Naive B cell (primary cell): ENCODE results near the gene GRIN1. TPM values are rescaled to one million over a fixed set of nuclear protein-coding genes. Genes with fewer than 3 reads are reported as not detected.

Source experiments
- ATAC-seq, 2 donors: fragments of 150-1000 bp; cut with Tn5 transposase; 2 replicates each; pipeline ENCODE4 v1.10.0; 2021; ENCODE audit warnings: low read depth in 2 of 2, mild to moderate bottlenecking in 2 of 2, moderate library complexity in 2 of 2
- DNase-seq: peaks from one replicate; pipeline ENCODE4 v3.0.0; 2022
- H3K27ac Mint-ChIP-seq, 6 donors: one replicate each; pipeline ENCODE4 v1.8.0; 2020 to 2022; ENCODE audit warnings: mild to moderate bottlenecking in 6 of 6, mixed read lengths in 6 of 6, moderate library complexity in 5 of 6, inconsistent platforms in 2 of 6
- H3K27me3 Mint-ChIP-seq, 3 donors: one replicate each; pipeline ENCODE4 v1.8.0; 2021 to 2022; ENCODE audit warnings: mixed read lengths in 3 of 3, mild to moderate bottlenecking in 1 of 3
- H3K36me3 Mint-ChIP-seq, 2 donors: one replicate each; pipeline ENCODE4 v1.8.0; 2020 to 2022; ENCODE audit warnings: mixed read lengths in 2 of 2, inconsistent platforms in 1 of 2, mild to moderate bottlenecking in 1 of 2
- H3K4me1 Mint-ChIP-seq, 3 donors: one replicate each; pipeline ENCODE4 v1.8.0; 2020 to 2022; ENCODE audit warnings: mixed read lengths in 3 of 3, inconsistent platforms in 1 of 3, mild to moderate bottlenecking in 1 of 3, moderate library complexity in 1 of 3
- H3K4me3 Mint-ChIP-seq, 8 donors: one replicate each; pipeline ENCODE4 v1.8.0; 2020 to 2022; ENCODE audit warnings: mild to moderate bottlenecking in 8 of 8, mixed read lengths in 8 of 8, moderate library complexity in 8 of 8, inconsistent platforms in 2 of 8
- H3K9me3 Mint-ChIP-seq, 7 donors: one replicate each; pipeline ENCODE4 v1.8.0; 2020 to 2022; ENCODE audit warnings: mixed read lengths in 7 of 7, mild to moderate bottlenecking in 5 of 7, inconsistent platforms in 2 of 7, moderate library complexity in 1 of 7
- polyA plus RNA-seq, 6 donors: library from polyadenylated mRNA; unstranded; fragments of 300-500 nt; fragmentation: Illumina TruSeq; gene quantifications; one replicate each; pipeline ENCODE4 v1.2.3, GENCODE V29; 2021; ENCODE audit warnings: low read depth in 6 of 6

Gene GRIN1
- polyA plus RNA-seq, 6 donors from 2014 or later: not detected

DNA sequence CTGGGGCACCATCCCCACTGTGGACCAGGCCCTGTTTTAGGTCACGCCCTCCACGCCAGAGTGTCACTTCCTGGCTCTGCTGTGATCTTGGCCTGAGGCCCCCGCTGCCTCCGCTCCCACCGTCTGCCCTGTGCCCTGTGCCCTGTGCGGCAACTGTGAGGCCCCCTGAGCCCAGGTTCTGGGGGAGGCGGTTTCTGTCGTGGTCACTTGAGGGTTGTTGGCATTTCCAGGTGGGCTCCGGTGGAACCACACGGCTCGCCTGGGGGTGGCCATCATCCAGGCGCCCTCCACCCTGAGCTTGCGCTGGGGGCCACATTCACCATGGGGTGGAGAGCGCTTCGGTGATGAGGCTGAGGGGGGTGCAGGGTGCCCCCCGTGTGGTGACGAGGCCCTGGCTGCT lies 31.0 kb upstream of the GRIN1 start:
- Mint-ChIP-seq H3K27me3 (no peaks in the 10 kb centered on the region), H3K9me3 (no peaks in the 10 kb centered on the region), H3K4me1 (peaks cover 0 to 3% (median 2%) of the 10 kb centered on the region in 3 donors), H3K4me3 (no peak overlapping the region), H3K36me3 (peaks cover 0 to 8% of the 10 kb centered on the region in 2 donors), H3K27ac (no peak overlapping the region)
- ATAC-seq (no peak), DNase-seq (no peak)

DNA sequence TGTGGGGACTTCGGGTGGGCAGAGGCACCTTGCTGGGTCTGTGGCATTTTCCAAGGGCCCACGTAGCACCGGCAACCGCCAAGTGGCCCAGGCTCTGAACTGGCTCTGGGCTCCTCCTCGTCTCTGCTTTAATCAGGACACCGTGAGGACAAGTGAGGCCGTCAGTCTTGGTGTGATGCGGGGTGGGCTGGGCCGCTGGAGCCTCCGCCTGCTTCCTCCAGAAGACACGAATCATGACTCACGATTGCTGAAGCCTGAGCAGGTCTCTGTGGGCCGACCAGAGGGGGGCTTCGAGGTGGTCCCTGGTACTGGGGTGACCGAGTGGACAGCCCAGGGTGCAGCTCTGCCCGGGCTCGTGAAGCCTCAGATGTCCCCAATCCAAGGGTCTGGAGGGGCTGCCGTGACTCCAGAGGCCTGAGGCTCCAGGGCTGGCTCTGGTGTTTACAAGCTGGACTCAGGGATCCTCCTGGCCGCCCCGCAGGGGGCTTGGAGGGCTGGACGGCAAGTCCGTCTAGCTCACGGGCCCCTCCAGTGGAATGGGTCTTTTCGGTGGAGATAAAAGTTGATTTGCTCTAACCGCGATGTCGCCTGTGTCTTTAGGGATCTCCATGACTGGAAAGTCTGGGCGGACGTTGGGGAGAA lies 30.2 kb upstream of the GRIN1 start:
- DNase-seq (no peak), ATAC-seq (no peak)
- Mint-ChIP-seq H3K4me3 (no peak overlapping the region), H3K27ac (no peak overlapping the region), H3K9me3 (no peaks in the 10 kb centered on the region), H3K36me3 (peaks cover 0 to 8% of the 10 kb centered on the region in 2 donors), H3K4me1 (peaks cover 0 to 7% (median 3%) of the 10 kb centered on the region in 3 donors), H3K27me3 (no peaks in the 10 kb centered on the region)

DNA sequence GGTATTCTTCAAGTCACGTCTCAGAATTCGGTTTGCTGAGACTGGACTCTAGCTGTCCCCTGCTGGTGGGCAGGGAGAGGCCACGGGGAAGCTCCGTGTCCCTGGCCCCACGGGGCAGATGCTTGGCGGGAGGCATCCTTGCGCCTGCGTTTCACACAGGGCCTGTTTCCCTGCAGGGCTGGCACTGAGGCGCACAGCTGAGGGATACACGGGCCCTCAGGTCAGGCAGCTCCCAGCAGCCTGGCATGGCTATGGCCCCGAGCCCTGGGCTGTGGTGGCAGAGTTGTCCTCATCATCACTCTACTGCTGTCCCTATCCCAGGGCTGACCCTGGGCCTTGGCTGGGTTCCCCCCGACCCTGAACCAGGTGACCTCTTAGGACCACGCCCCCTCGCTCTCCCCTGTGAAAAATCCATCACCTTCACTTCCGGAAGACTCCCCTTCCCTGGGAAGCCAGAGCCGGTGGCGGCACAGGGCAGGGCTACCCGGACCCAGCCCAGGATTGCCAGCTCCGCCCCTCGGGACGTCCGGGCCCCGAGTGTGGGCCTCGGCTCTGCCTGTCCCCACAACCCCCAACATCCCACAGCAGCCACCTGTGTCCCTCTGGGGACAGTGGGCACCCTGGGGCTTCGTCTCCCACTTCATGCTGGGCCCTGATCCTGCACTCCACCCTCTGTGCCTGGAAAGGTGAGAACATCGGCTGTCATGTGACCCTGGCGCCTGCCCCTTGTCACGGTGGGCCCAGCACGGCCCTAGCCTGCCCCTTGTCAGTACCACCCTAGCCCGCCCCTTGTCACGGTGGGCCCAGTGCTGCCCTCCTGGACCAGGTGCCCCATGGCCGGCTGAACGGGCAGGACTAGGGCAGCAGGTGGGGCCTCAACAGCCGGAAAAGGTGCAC lies 29.5 kb upstream of the GRIN1 start:
- no peak overlapping the region for H3K4me3 Mint-ChIP-seq
- peaks cover 0 to 8% of the 10 kb centered on the region in 2 donors for H3K36me3 Mint-ChIP-seq
- H3K4me1 Mint-ChIP-seq: peaks cover 0 to 7% (median 3%) of the 10 kb centered on the region in 3 donors
- DNase-seq (no peak), ATAC-seq (no peak)
- no peaks in the 10 kb centered on the region for H3K9me3 Mint-ChIP-seq
- H3K27ac Mint-ChIP-seq: no peak overlapping the region
- no peaks in the 10 kb centered on the region for H3K27me3 Mint-ChIP-seq

DNA sequence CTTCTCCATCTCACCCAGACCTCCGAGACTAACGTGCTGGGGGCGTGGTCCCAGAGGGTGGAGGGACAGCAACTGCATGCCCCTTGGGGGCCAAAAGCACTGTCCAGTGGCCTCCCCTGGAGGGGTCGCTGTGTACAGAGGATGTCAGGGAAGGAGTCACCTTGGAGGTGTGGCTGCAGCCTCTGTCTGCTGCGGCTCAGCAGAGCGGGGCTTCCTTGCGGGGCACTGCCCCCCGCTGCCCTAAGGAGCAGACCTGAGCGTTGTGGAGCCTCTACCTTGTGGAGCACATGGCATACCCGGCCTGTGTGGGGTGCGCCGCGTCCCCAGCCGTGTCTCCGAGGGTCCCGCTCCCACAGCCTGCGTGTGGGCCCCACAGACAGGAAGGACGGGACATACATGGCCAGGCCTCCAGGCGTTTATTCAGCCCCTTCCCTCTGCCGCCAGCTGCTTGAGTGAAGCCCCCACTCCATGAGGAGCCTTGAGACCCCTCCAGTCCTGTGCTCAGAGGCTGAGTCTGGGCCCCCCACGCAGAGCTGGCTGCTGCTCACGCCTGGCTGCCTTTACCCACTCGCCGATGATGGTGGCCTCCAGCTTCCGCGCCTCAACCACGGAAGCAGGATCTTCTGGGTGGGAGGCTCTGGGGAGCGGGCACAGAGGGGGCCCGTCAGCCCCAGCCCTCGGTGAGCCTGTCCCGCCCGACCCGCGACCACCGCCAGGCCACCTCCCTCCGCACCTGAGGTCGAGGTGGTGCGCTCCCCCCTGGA lies 28.6 kb upstream of the GRIN1 start:
- no peak for ATAC-seq
- no peaks in the 10 kb centered on the region for H3K9me3 Mint-ChIP-seq
- peak overlapping the region in 1 of 8 donors; percentile 19 for H3K4me3 Mint-ChIP-seq
- no peak overlapping the region for H3K27ac Mint-ChIP-seq
- no peaks in the 10 kb centered on the region for H3K27me3 Mint-ChIP-seq
- H3K4me1 Mint-ChIP-seq: peaks cover 0 to 7% (median 3%) of the 10 kb centered on the region in 3 donors
- peaks cover 0 to 8% of the 10 kb centered on the region in 2 donors for H3K36me3 Mint-ChIP-seq
- DNase-seq: no peak

- ATAC-seq (no peak), DNase-seq (no peak)
- Mint-ChIP-seq H3K36me3 (peaks cover 0 to 8% of the 10 kb centered on the region in 2 donors), H3K27me3 (no peaks in the 10 kb centered on the region), H3K9me3 (no peaks in the 10 kb centered on the region), H3K27ac (no peak overlapping the region), H3K4me3 (peak overlapping the region in 2 of 8 donors; percentile 19 to 76), H3K4me1 (peaks cover 0 to 7% (median 3%) of the 10 kb centered on the region in 3 donors)
Observed at GRCh38 chr9:137110911-137111787, 27.8 kb upstream of the GRIN1 start.

DNA sequence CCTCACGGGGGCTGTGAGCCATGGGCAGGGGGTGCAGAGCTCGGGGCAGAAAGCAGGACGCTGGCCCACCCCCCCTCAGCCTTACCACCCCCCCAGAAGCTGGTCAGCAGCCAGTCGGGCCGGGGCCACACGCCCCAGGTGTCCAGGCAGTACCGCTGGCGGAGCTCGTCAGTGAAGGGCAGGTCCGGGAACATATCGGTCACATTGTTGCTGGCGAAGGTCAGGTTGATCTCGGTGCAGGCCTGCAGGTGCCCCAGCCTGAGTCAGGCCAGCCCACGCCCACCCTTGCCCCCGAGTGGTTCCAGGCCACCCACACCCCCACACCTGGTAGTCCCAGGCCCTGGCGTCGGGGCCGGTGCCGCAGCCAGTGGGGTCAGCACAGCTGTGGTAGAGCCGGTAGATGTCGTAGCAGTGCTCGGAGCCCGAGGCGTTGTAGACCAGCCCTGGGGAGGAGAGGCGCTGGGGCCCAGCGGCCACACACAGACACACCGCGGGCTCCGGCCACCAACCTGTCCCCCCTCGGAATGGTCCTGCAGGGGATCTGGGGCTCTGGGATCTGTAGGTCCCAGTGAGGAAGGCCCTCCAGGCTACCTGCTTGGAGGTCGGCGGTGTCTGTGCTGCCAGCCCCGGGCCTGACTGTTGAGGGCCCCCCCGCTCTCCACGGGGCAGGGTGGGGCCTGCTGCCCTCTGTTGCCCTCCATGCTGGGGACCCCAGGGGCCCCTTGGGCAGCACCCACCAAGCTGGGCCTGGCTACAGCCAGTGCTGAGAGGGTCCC lies 27.0 kb upstream of the GRIN1 start:
- DNase-seq: no peak
- no peaks in the 10 kb centered on the region for H3K27me3 Mint-ChIP-seq
- H3K9me3 Mint-ChIP-seq: no peaks in the 10 kb centered on the region
- H3K27ac Mint-ChIP-seq: no peak overlapping the region
- peaks cover 0 to 7% (median 3%) of the 10 kb centered on the region in 3 donors for H3K4me1 Mint-ChIP-seq
- ATAC-seq: no peak
- H3K36me3 Mint-ChIP-seq: peaks cover 0 to 8% of the 10 kb centered on the region in 2 donors
- no peak overlapping the region for H3K4me3 Mint-ChIP-seq

GRCh38 chr9:137112564-137113384 lies 26.2 kb upstream of the GRIN1 start:
- H3K36me3 Mint-ChIP-seq: peaks cover 0 to 8% of the 10 kb centered on the region in 2 donors
- peaks cover 0 to 7% (median 3%) of the 10 kb centered on the region in 3 donors for H3K4me1 Mint-ChIP-seq
- no peak for ATAC-seq
- peak overlapping the region in 7 of 8 donors; percentile 59 to 80 (median 71) for H3K4me3 Mint-ChIP-seq
- no peaks in the 10 kb centered on the region for H3K9me3 Mint-ChIP-seq
- H3K27ac Mint-ChIP-seq: peak overlapping the region in 3 of 6 donors; percentile 65 to 91 (median 74)
- DNase-seq: no peak
- H3K27me3 Mint-ChIP-seq: no peaks in the 10 kb centered on the region

- Mint-ChIP-seq H3K27ac (peak overlapping the region in 4 of 6 donors; percentile 74 to 93 (median 82)), H3K9me3 (no peaks in the 10 kb centered on the region), H3K4me3 (peak overlapping the region; percentile 62 to 89 (median 74)), H3K36me3 (peaks cover 0 to 8% of the 10 kb centered on the region in 2 donors), H3K4me1 (peaks cover 0 to 7% (median 3%) of the 10 kb centered on the region in 3 donors), H3K27me3 (no peaks in the 10 kb centered on the region)
- no peak for DNase-seq
- ATAC-seq: peak; percentile 22 to 24
Observed at GRCh38 chr9:137113385-137114159, 25.4 kb upstream of the GRIN1 start.

GRCh38 chr9:137114220-137114612 lies 24.7 kb upstream of the GRIN1 start:
- Mint-ChIP-seq H3K27me3 (no peaks in the 10 kb centered on the region), H3K4me1 (peaks cover 4 to 13% (median 8%) of the 10 kb centered on the region in 3 donors), H3K36me3 (peaks cover 0 to 8% of the 10 kb centered on the region in 2 donors), H3K4me3 (peak overlapping the region in 6 of 8 donors; percentile 19 to 79 (median 64)), H3K27ac (peak overlapping the region in 4 of 6 donors; percentile 33 to 66 (median 50)), H3K9me3 (no peaks in the 10 kb centered on the region)
- ATAC-seq (peak; percentile 8 to 14), DNase-seq (no peak)

- peak; percentile 92 to 93 for ATAC-seq
- Mint-ChIP-seq H3K27ac (peak within 1 kb of the TSS in 4 of 6 donors; percentile 33 to 93 (median 64)), H3K36me3 (peaks cover 0 to 8% of the 10 kb centered on the region in 2 donors), H3K4me1 (peaks cover 7 to 15% (median 11%) of the 10 kb centered on the region in 3 donors), H3K27me3 (no peaks in the 10 kb centered on the region), H3K4me3 (peak within 1 kb of the TSS; percentile 62 to 89 (median 74)), H3K9me3 (no peaks in the 10 kb centered on the region)
- DNase-seq: peak; percentile 83
Observed at GRCh38 chr9:137114613-137115393, 24.2 kb upstream of the GRIN1 start, which contains the start of gene DPP7. Gene DPP7, minus strand, starts transcription at chr9:137114733. Its CDS starts 20 bp downstream, at chr9:137114713.
